GM20431 (cell line): ENCODE results near the gene RFLNA.

Source experiments
- in situ Hi-C: fragments of 300-500 bp; cut with MseI, MboI; formaldehyde crosslinking; loops from one replicate; pipeline ENCODE4 v1.15.0; 2020; ENCODE audit warnings: low sequenced_read_pairs; ENCODE audit not compliant: unreplicated experiment

RFLNA gene

GRCh38 chr12:124347805-124348658 is 53.1 kb downstream of the RFLNA start:
- in situ Hi-C loops, result loop anchor here (25.0 kb wide), 1 partner anchor 414 kb away; no protein-coding TSS in a partner anchor

GRCh38 chr12:124348659-124349380 is 53.9 kb downstream of the RFLNA start:
- in situ Hi-C loops, result loop anchor here (25.0 kb wide), 1 partner anchor 413 kb away; no protein-coding TSS in a partner anchor

- in situ Hi-C loops, result no loop called here
Measured at GRCh38 chr12:124350491-124350890, 55.6 kb downstream of the RFLNA start.

- in situ Hi-C loops, result no loop called here
Measured at GRCh38 chr12:124351422-124351821, 56.5 kb downstream of the RFLNA start.

- in situ Hi-C loops, result no loop called here
Measured at GRCh38 chr12:124352257-124352656, 57.4 kb downstream of the RFLNA start.

GRCh38 chr12:124352839-124353238 is 57.9 kb downstream of the RFLNA start:
- in situ Hi-C loops, result no loop called here

GRCh38 chr12:124354400-124354799 is 59.5 kb downstream of the RFLNA start:
- in situ Hi-C loops, result no loop called here

- in situ Hi-C loops, result no loop called here
Measured at GRCh38 chr12:124356221-124356620, 61.3 kb downstream of the RFLNA start.

GRCh38 chr12:124357616-124358015 is 62.7 kb downstream of the RFLNA start:
- in situ Hi-C loops, result no loop called here

GRCh38 chr12:124358572-124358971 is 63.7 kb downstream of the RFLNA start:
- in situ Hi-C loops, result no loop called here

GRCh38 chr12:124359671-124360581 is 65.0 kb downstream of the RFLNA start:
- in situ Hi-C loops, result no loop called here

GRCh38 chr12:124361074-124361970 is 66.4 kb downstream of the RFLNA start:
- in situ Hi-C loops, result no loop called here

- in situ Hi-C loops, result no loop called here
Measured at GRCh38 chr12:124361996-124362395, 67.1 kb downstream of the RFLNA start.

GRCh38 chr12:124363353-124363965 is 68.6 kb downstream of the RFLNA start:
- in situ Hi-C loops, result no loop called here

- in situ Hi-C loops, result no loop called here
Measured at GRCh38 chr12:124364543-124364942, 69.7 kb downstream of the RFLNA start.
